Naive thymus-derived CD4-positive, alpha-beta T cell (primary cell): ENCODE results near the gene LKAAEAR1. TPM values are rescaled to one million over a fixed set of nuclear protein-coding genes. Genes with fewer than 3 reads are reported as not detected.

Experiments used
- ATAC-seq: fragments of 150-1000 bp; cut with Tn5 transposase; 2 replicates; pipeline ENCODE4 v1.10.0; 2021; ENCODE audit warnings: mild to moderate bottlenecking, moderate library complexity
- CTCF ChIA-PET: fragments of 350-600 bp; sonication (Branson Sonifier 250); formaldehyde crosslinking; loops from one replicate; lab custom pipeline; 2021; ENCODE audit warnings: antibody characterized with exemption; lab: Charles Lee
- POLR2A ChIA-PET: fragments of 350-600 bp; sonication (Branson Sonifier 250); formaldehyde crosslinking; loops from one replicate; lab custom pipeline; 2021; ENCODE audit warnings: antibody characterized with exemption, inconsistent platforms; lab: Charles Lee
- DNase-seq, 9 donors: peaks; one replicate each; pipeline versions ENCODE4 v3.0.0 to v3.0.0-alpha.2; 2020 to 2022; ENCODE audit warnings: mixed read lengths in 1 of 9
- H3K27ac ChIP-seq: one replicate; pipeline ENCODE4 v1.7.0; 2013; ENCODE audit warnings: mild to moderate bottlenecking, low read depth, low read length, moderate library complexity
- H3K27me3 ChIP-seq, 2 donors: one replicate each; pipeline ENCODE4 v1.7.0; 2013; ENCODE audit warnings: low read length in 2 of 2, mild to moderate bottlenecking in 2 of 2, moderate library complexity in 2 of 2; ENCODE audit not compliant: control insufficient read depth in 2 of 2, insufficient read depth in 2 of 2
- H3K36me3 ChIP-seq, 3 experiments: 1 replicate in 2 of 3; 2 replicates in 1 of 3; pipeline ENCODE4 v1.7.0; 2013; ENCODE audit warnings: low read length in 3 of 3, mild to moderate bottlenecking in 3 of 3, moderate library complexity in 1 of 3; ENCODE audit not compliant: insufficient read depth in 3 of 3, control insufficient read depth in 2 of 3
- H3K4me1 ChIP-seq, 2 donors: one replicate each; pipeline ENCODE4 v1.7.0; 2013; ENCODE audit warnings: low read length in 2 of 2, mild to moderate bottlenecking in 2 of 2, moderate library complexity in 1 of 2; ENCODE audit not compliant: control insufficient read depth in 2 of 2, insufficient read depth in 2 of 2
- H3K4me3 ChIP-seq: 2 replicates; pipeline ENCODE4 v1.7.0; 2013; ENCODE audit warnings: mild to moderate bottlenecking, low read length
- H3K9me3 ChIP-seq, 3 experiments: 1 replicate in 2 of 3; 2 replicates in 1 of 3; pipeline ENCODE4 v1.7.0; 2013; ENCODE audit warnings: low read length in 3 of 3; ENCODE audit not compliant: control insufficient read depth in 2 of 3
- H3K27ac Mint-ChIP-seq, 9 donors: one replicate each; pipeline ENCODE4 v1.8.0; 2020 to 2022; ENCODE audit warnings: mixed read lengths in 9 of 9, mild to moderate bottlenecking in 8 of 9, moderate library complexity in 5 of 9, inconsistent platforms in 2 of 9
- H3K27me3 Mint-ChIP-seq, 5 donors: one replicate each; pipeline ENCODE4 v1.8.0; 2021 to 2022; ENCODE audit warnings: mixed read lengths in 5 of 5, mild to moderate bottlenecking in 1 of 5
- H3K36me3 Mint-ChIP-seq, 5 donors: one replicate each; pipeline ENCODE4 v1.8.0; 2020 to 2022; ENCODE audit warnings: mixed read lengths in 5 of 5, mild to moderate bottlenecking in 3 of 5, inconsistent platforms in 1 of 5
- H3K4me1 Mint-ChIP-seq, 7 donors: one replicate each; pipeline ENCODE4 v1.8.0; 2020 to 2022; ENCODE audit warnings: mixed read lengths in 7 of 7, mild to moderate bottlenecking in 3 of 7, inconsistent platforms in 1 of 7
- H3K4me3 Mint-ChIP-seq, 10 donors: one replicate each; pipeline ENCODE4 v1.8.0; 2020 to 2022; ENCODE audit warnings: mild to moderate bottlenecking in 10 of 10, mixed read lengths in 10 of 10, moderate library complexity in 6 of 10, inconsistent platforms in 2 of 10
- H3K9me3 Mint-ChIP-seq, 11 donors: one replicate each; pipeline ENCODE4 v1.8.0; 2020 to 2022; ENCODE audit warnings: mixed read lengths in 11 of 11, mild to moderate bottlenecking in 4 of 11, inconsistent platforms in 1 of 11, moderate library complexity in 1 of 11
- intact Hi-C, 2 donors: fragments of 100-400 bp; cut with micrococcal nuclease; formaldehyde crosslinking; loops; one replicate each; pipeline ENCODE4 v1.15.1; 2023
- polyA plus RNA-seq, 2 donors: library from polyadenylated mRNA; unstranded; fragments of 300-500 nt; fragmentation: Illumina TruSeq; gene quantifications; one replicate each; pipeline ENCODE4 v1.2.3, GENCODE V29; 2021
- total RNA-seq, 6 experiments: library from RNA in 5 of 6; stranded (reverse) in 5 of 6; gene quantifications; 1 replicate in 5 of 6; 2 replicates in 1 of 6; pipeline ENCODE4 v1.2.3 and lab custom pipeline; 2021 to 2026

Gene LKAAEAR1
- total and polyA plus RNA-seq, 7 experiments from 2014 or later, result 0.47 to 0.75 (median 0.59) TPM; not detected in 3

GRCh38 chr20:64116016-64116415 lies 31.8 kb upstream of the LKAAEAR1 start:
- H3K36me3 ChIP-seq, result no peaks in the 10 kb centered on the region
- DNase-seq (peak in 2 of 9 donors; percentile 1 to 15), ATAC-seq (no peak)
- Mint-ChIP-seq H3K4me3 (no peak overlapping the region), H3K27ac (peak overlapping the region in 1 of 9 donors; percentile 18), H3K36me3 (no peaks in the 10 kb centered on the region), H3K4me1 (peaks cover 0 to 10% (median 8%) of the 10 kb centered on the region in 7 donors), H3K9me3 (peaks cover 0 to 4% (median 0%) of the 10 kb centered on the region in 11 donors), H3K27me3 (peaks cover 0 to 5% (median 0%) of the 10 kb centered on the region in 5 donors)
- H3K9me3 ChIP-seq, result no peaks in the 10 kb centered on the region
- intact Hi-C loops, result no loop called here
- H3K27ac ChIP-seq, result no peak overlapping the region
- H3K27me3 ChIP-seq, result no peaks in the 10 kb centered on the region
- no peak overlapping the region for H3K4me3 ChIP-seq
- POLR2A ChIA-PET, result interaction anchor here (1.0 kb wide), 1 partner anchor 76 kb away, joined by 4 read pairs; no protein-coding TSS in a partner anchor
- CTCF ChIA-PET, result interaction anchor here (1.3 kb wide), 1 partner anchor 32 kb away, joined by 3 read pairs; the partner anchor contains the start of gene LKAAEAR1
- H3K4me1 ChIP-seq, result peaks cover 5 to 9% of the 10 kb centered on the region in 2 donors

GRCh38 chr20:64115171-64115911 lies 31.1 kb upstream of the LKAAEAR1 start:
- Histone ChIP-seq H3K36me3 (no peaks in the 10 kb centered on the region), H3K4me3 (no peak overlapping the region), H3K4me1 (peaks cover 5 to 6% of the 10 kb centered on the region in 2 donors), H3K9me3 (no peaks in the 10 kb centered on the region), H3K27me3 (no peaks in the 10 kb centered on the region), H3K27ac (no peak overlapping the region)
- peaks cover 0 to 4% (median 0%) of the 10 kb centered on the region in 11 donors for H3K9me3 Mint-ChIP-seq
- peaks cover 0 to 3% (median 0%) of the 10 kb centered on the region in 5 donors for H3K27me3 Mint-ChIP-seq
- H3K36me3 Mint-ChIP-seq, result no peaks in the 10 kb centered on the region
- ATAC-seq (no peak), DNase-seq (peak in 1 of 9 donors; percentile 18)
- ChIA-PET POLR2A (interaction anchor here (1.0 kb wide), 1 partner anchor 76 kb away, joined by 4 read pairs; no protein-coding TSS in a partner anchor), CTCF (interaction anchor here (1.3 kb wide), 1 partner anchor 31 kb away, joined by 3 read pairs; the partner anchor contains the start of gene LKAAEAR1)
- intact Hi-C loops, result no loop called here
- no peak overlapping the region for H3K27ac Mint-ChIP-seq
- H3K4me3 Mint-ChIP-seq, result no peak overlapping the region
- peaks cover 0 to 7% (median 6%) of the 10 kb centered on the region in 7 donors for H3K4me1 Mint-ChIP-seq

GRCh38 chr20:64114356-64114971 lies 30.3 kb upstream of the LKAAEAR1 start:
- POLR2A ChIA-PET, result no interaction called here
- Mint-ChIP-seq H3K9me3 (no peaks in the 10 kb centered on the region), H3K27ac (peak overlapping the region in 1 of 9 donors; percentile 9), H3K27me3 (no peaks in the 10 kb centered on the region), H3K36me3 (no peaks in the 10 kb centered on the region), H3K4me3 (no peak overlapping the region), H3K4me1 (peaks cover 0 to 3% (median 0%) of the 10 kb centered on the region in 7 donors)
- Histone ChIP-seq H3K36me3 (no peaks in the 10 kb centered on the region), H3K9me3 (no peaks in the 10 kb centered on the region), H3K27me3 (no peaks in the 10 kb centered on the region), H3K4me3 (no peak overlapping the region), H3K4me1 (no peaks in the 10 kb centered on the region), H3K27ac (no peak overlapping the region)
- no peak for ATAC-seq
- intact Hi-C loops, result no loop called here
- CTCF ChIA-PET, result no interaction called here
- DNase-seq, result peak in 1 of 9 donors; percentile 18

GRCh38 chr20:64113796-64114355 lies 29.7 kb upstream of the LKAAEAR1 start:
- no peak overlapping the region for H3K4me3 ChIP-seq
- H3K27me3 Mint-ChIP-seq, result peaks cover 0 to 2% (median 0%) of the 10 kb centered on the region in 5 donors
- ChIA-PET POLR2A (interaction anchor here (0.6 kb wide), 1 partner anchor 132 kb away, joined by 3 read pairs; no protein-coding TSS in a partner anchor), CTCF (no interaction called here)
- no peaks in the 10 kb centered on the region for H3K27me3 ChIP-seq
- H3K4me3 Mint-ChIP-seq, result no peak overlapping the region
- no peak for ATAC-seq
- peak in 1 of 9 donors; percentile 18 for DNase-seq
- no peaks in the 10 kb centered on the region for H3K9me3 ChIP-seq
- intact Hi-C loops, result no loop called here
- H3K9me3 Mint-ChIP-seq, result no peaks in the 10 kb centered on the region
- H3K36me3 Mint-ChIP-seq, result no peaks in the 10 kb centered on the region
- H3K27ac Mint-ChIP-seq, result peak overlapping the region in 1 of 9 donors; percentile 27
- no peaks in the 10 kb centered on the region for H3K4me1 ChIP-seq
- no peaks in the 10 kb centered on the region for H3K36me3 ChIP-seq
- peaks cover 0 to 3% (median 0%) of the 10 kb centered on the region in 7 donors for H3K4me1 Mint-ChIP-seq
- H3K27ac ChIP-seq, result no peak overlapping the region

- H3K27ac Mint-ChIP-seq, result peak overlapping the region in 1 of 9 donors; percentile 27
- ATAC-seq (no peak), DNase-seq (no peak)
- Histone ChIP-seq H3K4me1 (no peaks in the 10 kb centered on the region), H3K4me3 (no peak overlapping the region), H3K36me3 (no peaks in the 10 kb centered on the region), H3K27ac (no peak overlapping the region), H3K27me3 (no peaks in the 10 kb centered on the region), H3K9me3 (no peaks in the 10 kb centered on the region)
- H3K27me3 Mint-ChIP-seq, result peaks cover 0 to 3% (median 0%) of the 10 kb centered on the region in 5 donors
- no peaks in the 10 kb centered on the region for H3K36me3 Mint-ChIP-seq
- ChIA-PET POLR2A (interaction anchor here (0.6 kb wide), 1 partner anchor 131 kb away, joined by 3 read pairs; no protein-coding TSS in a partner anchor), CTCF (no interaction called here)
- peaks cover 0 to 3% (median 0%) of the 10 kb centered on the region in 7 donors for H3K4me1 Mint-ChIP-seq
- no peak overlapping the region for H3K4me3 Mint-ChIP-seq
- intact Hi-C loops, result no loop called here
- no peaks in the 10 kb centered on the region for H3K9me3 Mint-ChIP-seq
These were observed 29.2 kb upstream of the LKAAEAR1 start for GRCh38 chr20:64113444-64113775.

GRCh38 chr20:64112691-64113443 lies 28.7 kb upstream of the LKAAEAR1 start:
- Histone ChIP-seq H3K36me3 (no peaks in the 10 kb centered on the region), H3K4me3 (no peak overlapping the region), H3K4me1 (no peaks in the 10 kb centered on the region), H3K27me3 (no peaks in the 10 kb centered on the region), H3K27ac (no peak overlapping the region), H3K9me3 (no peaks in the 10 kb centered on the region)
- Mint-ChIP-seq H3K4me3 (no peak overlapping the region), H3K27ac (no peak overlapping the region), H3K4me1 (peaks cover 0 to 5% (median 0%) of the 10 kb centered on the region in 7 donors), H3K9me3 (no peaks in the 10 kb centered on the region), H3K36me3 (no peaks in the 10 kb centered on the region), H3K27me3 (peaks cover 0 to 3% (median 0%) of the 10 kb centered on the region in 5 donors)
- DNase-seq (peak in 1 of 9 donors; percentile 16), ATAC-seq (no peak)
- ChIA-PET POLR2A (no interaction called here), CTCF (no interaction called here)
- intact Hi-C loops, result no loop called here
